Activated CD4-positive, alpha-beta T cell treated with anti-CD3 and anti-CD28 coated beads for 36 hours (primary cell): ENCODE measurements around the gene FHDC1. TPM values are rescaled to one million over a fixed set of nuclear protein-coding genes. Genes with fewer than 3 reads are reported as not detected.

ENCODE experiments used
- ATAC-seq: fragments of 200-7000 bp; cut with Tn5 transposase; one replicate; pipeline ENCODE4 v1.10.0; 2021; ENCODE audit warnings: mild to moderate bottlenecking, moderate library complexity
- CTCF ChIA-PET: fragments of 350-600 bp; sonication (Branson Sonifier 250); formaldehyde crosslinking; loops from one replicate; lab custom pipeline; 2021; ENCODE audit warnings: antibody characterized with exemption; lab: Charles Lee
- POLR2A ChIA-PET: fragments of 350-600 bp; sonication (Branson Sonifier 250); formaldehyde crosslinking; loops from one replicate; lab custom pipeline; 2021; ENCODE audit warnings: antibody characterized with exemption, inconsistent platforms; lab: Charles Lee
- DNase-seq: peaks from one replicate; pipeline ENCODE4 v3.0.0-alpha.2; 2020
- H3K27ac Mint-ChIP-seq: one replicate; pipeline ENCODE4 v1.8.0; 2021; ENCODE audit warnings: mixed read lengths
- H3K27me3 Mint-ChIP-seq: one replicate; pipeline ENCODE4 v1.8.0; 2021; ENCODE audit warnings: mixed read lengths
- H3K36me3 Mint-ChIP-seq: one replicate; pipeline ENCODE4 v1.8.0; 2021; ENCODE audit warnings: low read depth, mixed read lengths
- H3K4me1 Mint-ChIP-seq: one replicate; pipeline ENCODE4 v1.8.0; 2021; ENCODE audit warnings: mixed read lengths
- H3K4me3 Mint-ChIP-seq: one replicate; pipeline ENCODE4 v1.8.0; 2021; ENCODE audit warnings: mild to moderate bottlenecking, moderate library complexity, mixed read lengths
- H3K9me3 Mint-ChIP-seq: one replicate; pipeline ENCODE4 v1.8.0; 2021; ENCODE audit warnings: low read depth, mixed read lengths
- intact Hi-C, 2 experiments: fragments of 100-400 bp; cut with DNase I in 1 of 2; cut with micrococcal nuclease in 1 of 2; formaldehyde crosslinking; loops; one replicate each; pipeline versions ENCODE4 v1.14.2 to v1.15.1; 2022 to 2024; cut with DNase I, micrococcal nuclease
- total RNA-seq, 2 experiments: library from RNA; stranded (reverse); gene quantifications; one replicate each; pipeline ENCODE4 v1.2.3, GENCODE V29; 2021

Gene FHDC1
- total RNA-seq, 2 experiments from 2014 or later: 0.09 TPM

- ChIA-PET CTCF (interaction anchor here (0.6 to 1.1 kb wide), 5 partner anchors 9 to 210 kb away, joined by 3 read pairs; no protein-coding TSS in a partner anchor), POLR2A (no interaction called here)
- Mint-ChIP-seq H3K27ac (no peak overlapping the region), H3K27me3 (no peaks in the 10 kb centered on the region), H3K36me3 (peaks cover 23% of the 10 kb centered on the region), H3K9me3 (peaks cover 9% of the 10 kb centered on the region), H3K4me3 (no peak overlapping the region), H3K4me1 (no peaks in the 10 kb centered on the region)
- intact Hi-C loops: no loop called here
- no peak for ATAC-seq
- no peak for DNase-seq
Measured at GRCh38 chr4:152917543-152918395, 18.4 kb upstream of the FHDC1 start.

GRCh38 chr4:152919826-152920225, 16.3 kb upstream of the FHDC1 start:
- Mint-ChIP-seq H3K27me3 (no peaks in the 10 kb centered on the region), H3K4me3 (no peak overlapping the region), H3K27ac (no peak overlapping the region), H3K9me3 (peaks cover 9% of the 10 kb centered on the region), H3K4me1 (no peaks in the 10 kb centered on the region), H3K36me3 (peaks cover 23% of the 10 kb centered on the region)
- no peak for ATAC-seq
- POLR2A ChIA-PET: no interaction called here
- no peak for DNase-seq
- intact Hi-C loops: no loop called here
- CTCF ChIA-PET: no interaction called here

GRCh38 chr4:152920768-152921167, 15.4 kb upstream of the FHDC1 start:
- DNase-seq (no peak), ATAC-seq (no peak)
- POLR2A ChIA-PET: no interaction called here
- Mint-ChIP-seq H3K36me3 (peaks cover 23% of the 10 kb centered on the region), H3K4me1 (no peaks in the 10 kb centered on the region), H3K9me3 (peaks cover 9% of the 10 kb centered on the region), H3K4me3 (no peak overlapping the region), H3K27ac (no peak overlapping the region), H3K27me3 (no peaks in the 10 kb centered on the region)
- intact Hi-C loops: no loop called here
- CTCF ChIA-PET: no interaction called here

- ChIA-PET CTCF (no interaction called here), POLR2A (no interaction called here)
- H3K4me1 Mint-ChIP-seq: no peaks in the 10 kb centered on the region
- H3K4me3 Mint-ChIP-seq: no peak overlapping the region
- ATAC-seq (no peak), DNase-seq (no peak)
- no peaks in the 10 kb centered on the region for H3K27me3 Mint-ChIP-seq
- H3K27ac Mint-ChIP-seq: no peak overlapping the region
- intact Hi-C loops: no loop called here
- H3K36me3 Mint-ChIP-seq: peaks cover 23% of the 10 kb centered on the region
- H3K9me3 Mint-ChIP-seq: peaks cover 9% of the 10 kb centered on the region
Measured at GRCh38 chr4:152921284-152921683, 14.8 kb upstream of the FHDC1 start.

- no peak for DNase-seq
- intact Hi-C loops: no loop called here
- no peaks in the 10 kb centered on the region for H3K4me1 Mint-ChIP-seq
- no peak overlapping the region for H3K27ac Mint-ChIP-seq
- no peak for ATAC-seq
- peaks cover 7% of the 10 kb centered on the region for H3K36me3 Mint-ChIP-seq
- POLR2A ChIA-PET: no interaction called here
- peaks cover 8% of the 10 kb centered on the region for H3K27me3 Mint-ChIP-seq
- no peak overlapping the region for H3K4me3 Mint-ChIP-seq
- CTCF ChIA-PET: interaction anchor here (1.2 kb wide), 1 partner anchor 9 kb away, joined by 3 read pairs; no protein-coding TSS in a partner anchor
- H3K9me3 Mint-ChIP-seq: peaks cover 3% of the 10 kb centered on the region
Measured at GRCh38 chr4:152925851-152926250, 10.3 kb upstream of the FHDC1 start.

GRCh38 chr4:152926959-152927358, 9.2 kb upstream of the FHDC1 start:
- H3K4me1 Mint-ChIP-seq: no peaks in the 10 kb centered on the region
- peaks cover 12% of the 10 kb centered on the region for H3K27me3 Mint-ChIP-seq
- no peak overlapping the region for H3K4me3 Mint-ChIP-seq
- DNase-seq: no peak
- no peak for ATAC-seq
- H3K36me3 Mint-ChIP-seq: peaks cover 1% of the 10 kb centered on the region
- H3K9me3 Mint-ChIP-seq: no peaks in the 10 kb centered on the region
- no peak overlapping the region for H3K27ac Mint-ChIP-seq
- ChIA-PET CTCF (interaction anchor here (0.6 to 1.2 kb wide), 4 partner anchors 10 to 233 kb away, joined by 3 to 5 read pairs (median 3); no protein-coding TSS in a partner anchor), POLR2A (no interaction called here)
- intact Hi-C loops: no loop called here

GRCh38 chr4:152927737-152928136, 8.4 kb upstream of the FHDC1 start:
- Mint-ChIP-seq H3K36me3 (no peaks in the 10 kb centered on the region), H3K4me1 (no peaks in the 10 kb centered on the region), H3K9me3 (no peaks in the 10 kb centered on the region), H3K27me3 (peaks cover 12% of the 10 kb centered on the region), H3K4me3 (no peak overlapping the region), H3K27ac (no peak overlapping the region)
- intact Hi-C loops: no loop called here
- DNase-seq (no peak), ATAC-seq (no peak)
- POLR2A ChIA-PET: no interaction called here
- CTCF ChIA-PET: no interaction called here

- Mint-ChIP-seq H3K9me3 (no peaks in the 10 kb centered on the region), H3K27me3 (peaks cover 12% of the 10 kb centered on the region), H3K36me3 (no peaks in the 10 kb centered on the region), H3K27ac (no peak overlapping the region), H3K4me1 (no peaks in the 10 kb centered on the region), H3K4me3 (no peak overlapping the region)
- DNase-seq (no peak), ATAC-seq (no peak)
- intact Hi-C loops: no loop called here
- ChIA-PET POLR2A (no interaction called here), CTCF (no interaction called here)
Measured at GRCh38 chr4:152928286-152928685, 7.8 kb upstream of the FHDC1 start.

GRCh38 chr4:152929888-152930287, 6.2 kb upstream of the FHDC1 start:
- Mint-ChIP-seq H3K9me3 (no peaks in the 10 kb centered on the region), H3K36me3 (no peaks in the 10 kb centered on the region), H3K27me3 (peaks cover 25% of the 10 kb centered on the region), H3K27ac (no peak overlapping the region), H3K4me3 (no peak overlapping the region), H3K4me1 (no peaks in the 10 kb centered on the region)
- POLR2A ChIA-PET: no interaction called here
- ATAC-seq: no peak
- CTCF ChIA-PET: interaction anchor here (1.4 kb wide), 1 partner anchor 11 kb away, joined by 4 read pairs; no protein-coding TSS in a partner anchor
- no peak for DNase-seq
- intact Hi-C loops: no loop called here

- ATAC-seq (peak; percentile 45), DNase-seq (peak; percentile 57)
- Mint-ChIP-seq H3K36me3 (no peaks in the 10 kb centered on the region), H3K9me3 (no peaks in the 10 kb centered on the region), H3K27me3 (peaks cover 50% of the 10 kb centered on the region), H3K4me1 (peaks cover 15% of the 10 kb centered on the region), H3K4me3 (peak overlapping the region; percentile 60), H3K27ac (no peak overlapping the region)
- ChIA-PET CTCF (interaction anchor here (0.7 to 2.8 kb wide), 3 partner anchors 23 to 192 kb away, joined by 3 to 11 read pairs (median 8); no protein-coding TSS in a partner anchor), POLR2A (interaction anchor here (0.6 kb wide), 1 partner anchor 43 kb away, joined by 4 read pairs; no protein-coding TSS in a partner anchor)
- intact Hi-C loops: loop anchor here (5.0 kb wide), 2 partner anchors 192 to 1528 kb away; partner anchors contain the start of gene FHIP1A (in 1 of the 2)
Measured at GRCh38 chr4:152935143-152935542, 980 bp upstream of the FHDC1 start.

- H3K36me3 Mint-ChIP-seq: no peaks in the 10 kb centered on the region
- H3K9me3 Mint-ChIP-seq: no peaks in the 10 kb centered on the region
- H3K27me3 Mint-ChIP-seq: peaks cover 48% of the 10 kb centered on the region
- intact Hi-C loops: loop anchor here (2.0 to 5.0 kb wide), 4 partner anchors 90 to 1529 kb away; partner anchors contain the start of genes ARFIP1 (in 1 of the 2), FHIP1A (in 1 of the 2) and TIGD4 (in 1 of the 2)
- ChIA-PET CTCF (interaction anchor here (0.9 to 2.8 kb wide), 2 partner anchors 142 to 191 kb away, joined by 3 to 11 read pairs; no protein-coding TSS in a partner anchor), POLR2A (no interaction called here)
- peaks cover 15% of the 10 kb centered on the region for H3K4me1 Mint-ChIP-seq
- H3K27ac Mint-ChIP-seq: no peak overlapping the region
- peak; percentile 33 for DNase-seq
- peak overlapping the region; percentile 57 for H3K4me3 Mint-ChIP-seq
- peak; percentile 16 for ATAC-seq
Measured at GRCh38 chr4:152936446-152937335, 568 bp downstream of the FHDC1 start.
